ENCODE results near the gene GABRR3.

DNA sequence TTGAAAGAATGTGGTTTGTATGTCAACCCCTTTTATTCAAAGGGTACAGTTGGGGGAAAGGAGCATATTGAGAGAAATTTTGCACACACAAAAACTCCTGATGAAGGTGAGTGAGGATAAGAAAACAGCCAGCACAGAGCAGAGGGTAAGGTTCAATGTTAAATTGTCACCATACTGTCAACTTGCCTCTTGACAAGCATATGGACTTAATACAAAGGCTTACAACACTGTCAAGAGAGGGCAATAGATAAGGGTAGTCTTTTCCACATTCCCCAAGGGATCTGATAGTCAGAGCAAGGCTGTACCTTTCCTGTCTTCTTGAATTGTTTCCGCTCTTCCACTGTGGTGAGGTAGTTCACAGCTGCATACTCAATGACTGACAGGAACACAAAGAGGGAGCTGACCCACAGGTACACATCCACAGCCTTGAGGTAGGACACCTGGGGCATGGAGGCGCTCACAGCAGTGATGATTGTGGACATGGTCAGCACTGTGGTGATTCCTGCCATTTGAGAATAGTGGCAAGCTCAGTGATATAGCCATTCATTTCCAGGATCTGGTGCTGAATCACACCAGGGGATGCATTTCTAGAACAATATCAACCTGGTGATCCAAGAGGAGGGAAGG lies 42.5 kb downstream of the GABRR3 start:
- TF ChIP-seq YY1 (IDR thresholded peaks at IDR 0.05; ENCODE audit: insufficient read depth, insufficient read length) (no peak), SUZ12 (IDR thresholded peaks at IDR 0.05; ENCODE audit: extremely low read depth, insufficient read depth, insufficient read length) (no peak), ZNF274 (IDR thresholded peaks at IDR 0.05; ENCODE audit: low read depth, low read length) (no peak)
